ENCODE results near the gene TPCN2.

DNA sequence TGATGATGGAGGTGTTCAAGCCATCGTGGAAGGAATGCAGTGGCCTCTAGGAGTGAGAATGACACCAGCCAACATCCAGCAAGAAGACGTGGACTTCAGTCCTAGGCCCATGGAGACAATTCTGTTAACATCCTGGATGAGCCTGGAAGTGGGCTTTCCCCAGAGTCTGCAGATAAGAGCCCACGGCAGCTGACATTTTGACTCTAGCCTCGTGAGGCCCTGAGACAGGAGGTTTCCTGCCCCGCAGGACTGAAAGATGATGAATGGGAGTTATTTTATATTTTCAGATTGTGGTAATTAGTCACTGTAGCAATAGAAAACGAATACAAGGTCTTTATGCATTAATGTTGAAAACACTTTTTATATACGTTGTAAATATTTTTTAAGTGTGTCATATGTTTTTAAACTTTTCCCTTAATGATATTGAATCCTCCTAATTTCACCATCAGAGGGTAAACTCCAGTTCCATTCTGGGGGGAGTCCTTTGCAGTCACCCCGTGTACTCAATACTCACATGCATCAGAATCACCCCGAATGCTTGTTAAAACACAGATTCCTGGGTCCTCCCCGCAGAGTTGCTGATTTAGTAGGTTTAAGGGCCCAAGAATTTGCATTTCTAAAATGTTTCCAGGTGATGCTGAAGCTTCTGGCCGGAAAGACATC, 570 bp upstream of the TPCN2 start:
- TF ChIP-seq, protein P1, sequence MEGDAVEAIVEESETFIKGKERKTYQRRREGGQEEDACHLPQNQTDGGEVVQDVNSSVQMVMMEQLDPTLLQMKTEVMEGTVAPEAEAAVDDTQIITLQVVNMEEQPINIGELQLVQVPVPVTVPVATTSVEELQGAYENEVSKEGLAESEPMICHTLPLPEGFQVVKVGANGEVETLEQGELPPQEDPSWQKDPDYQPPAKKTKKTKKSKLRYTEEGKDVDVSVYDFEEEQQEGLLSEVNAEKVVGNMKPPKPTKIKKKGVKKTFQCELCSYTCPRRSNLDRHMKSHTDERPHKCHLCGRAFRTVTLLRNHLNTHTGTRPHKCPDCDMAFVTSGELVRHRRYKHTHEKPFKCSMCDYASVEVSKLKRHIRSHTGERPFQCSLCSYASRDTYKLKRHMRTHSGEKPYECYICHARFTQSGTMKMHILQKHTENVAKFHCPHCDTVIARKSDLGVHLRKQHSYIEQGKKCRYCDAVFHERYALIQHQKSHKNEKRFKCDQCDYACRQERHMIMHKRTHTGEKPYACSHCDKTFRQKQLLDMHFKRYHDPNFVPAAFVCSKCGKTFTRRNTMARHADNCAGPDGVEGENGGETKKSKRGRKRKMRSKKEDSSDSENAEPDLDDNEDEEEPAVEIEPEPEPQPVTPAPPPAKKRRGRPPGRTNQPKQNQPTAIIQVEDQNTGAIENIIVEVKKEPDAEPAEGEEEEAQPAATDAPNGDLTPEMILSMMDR (conservative IDR thresholded peaks at IDR 0.05; ENCODE audit: low read depth, low read length): no peak
- no peak for TF ChIP-seq EZH2 (IDR thresholded peaks at IDR 0.05; ENCODE audit: borderline replicate concordance, low read depth, low read length, poor library complexity, severe bottlenecking)

Data from A673 (cell line).